H1 (cell line): Measurements from ENCODE around the gene NUDT3. TPM values are rescaled to one million over a fixed set of nuclear protein-coding genes. Genes with fewer than 3 reads are reported as not detected.

Source experiments
- CTCF ChIA-PET: fragments of 300-600 bp; sonication (Branson Sonifier 250); formaldehyde crosslinking; loops from one replicate; lab custom pipeline; 2021; ENCODE audit not compliant: partially characterized antibody; lab: Charles Lee
- POLR2A ChIA-PET: fragments of 300-600 bp; sonication (Branson Sonifier 250); formaldehyde crosslinking; loops from one replicate; lab custom pipeline; 2021; ENCODE audit warnings: inconsistent platforms; ENCODE audit not compliant: partially characterized antibody; lab: Charles Lee
- DNase-seq, 2 experiments: peaks; one replicate each; pipeline versions ENCODE4 v3.0.0 to v3.0.0-alpha.2; 2010 to 2022; ENCODE audit warnings: low spot score in 2 of 2, low read depth in 1 of 2, mixed read lengths in 1 of 2
- FAIRE-seq: peaks from 2 replicates; lab custom pipeline; 2011; peaks lifted over from hg19 to GRCh38; lab: Jason Lieb, UNC
- H2AFZ ChIP-seq: 2 replicates; pipeline ENCODE4 v1.8.1; 2012; ENCODE audit warnings: low read length, inconsistent platforms
- H2AK5ac ChIP-seq: 2 replicates; pipeline ENCODE4 v1.6.1; 2013; ENCODE audit warnings: low read depth, low read length
- H2BK120ac ChIP-seq: replicated peaks from 2 replicates; pipeline ENCODE3; 2013; ENCODE audit warnings: low read depth, low read length, inconsistent platforms
- H2BK12ac ChIP-seq: 2 replicates; pipeline ENCODE4 v1.6.1; 2013; ENCODE audit warnings: low read depth, low read length
- H2BK15ac ChIP-seq: 2 replicates; pipeline ENCODE4 v1.6.1; 2013; ENCODE audit warnings: low read length
- H2BK20ac ChIP-seq: 2 replicates; pipeline ENCODE4 v1.6.1; 2013; ENCODE audit warnings: low read length
- H2BK5ac ChIP-seq: 2 replicates; pipeline ENCODE4 v1.6.1; 2013; ENCODE audit warnings: low read depth, low read length
- H3K14ac ChIP-seq: 2 replicates; pipeline ENCODE4 v1.6.1; 2013; ENCODE audit warnings: inconsistent platforms; ENCODE audit not compliant: insufficient read length
- H3K18ac ChIP-seq: 2 replicates; pipeline ENCODE4 v1.6.1; 2013; ENCODE audit warnings: low read length; ENCODE audit errors: extremely low read depth
- H3K23ac ChIP-seq: 2 replicates; pipeline ENCODE4 v1.6.1; 2013; ENCODE audit warnings: inconsistent platforms; ENCODE audit not compliant: insufficient read length
- H3K23me2 ChIP-seq: 2 replicates; pipeline ENCODE4 v1.6.1; 2013; ENCODE audit warnings: low read depth, low read length
- H3K27ac ChIP-seq: 2 replicates; pipeline ENCODE4 v1.6.1; 2011; ENCODE audit warnings: low read depth, low read length, inconsistent platforms
- H3K27me3 ChIP-seq, 4 experiments: replicated peaks in 1 of 4; 1 replicate in 1 of 4; 2 replicates in 3 of 4; pipeline versions ENCODE4 v1.6.1 to v1.8.1; 2011 to 2013; ENCODE audit warnings: low read length in 3 of 4, mild to moderate bottlenecking in 3 of 4, inconsistent platforms in 2 of 4, mixed read lengths in 2 of 4, moderate library complexity in 1 of 4; ENCODE audit not compliant: control insufficient read depth in 3 of 4, insufficient read depth in 3 of 4; ENCODE audit errors: extremely low read depth in 1 of 4
- H3K36me3 ChIP-seq, 4 experiments: 2 replicates each; pipeline versions ENCODE4 v1.6.1 to v1.8.1; 2011 to 2013; ENCODE audit warnings: mild to moderate bottlenecking in 4 of 4, low read length in 3 of 4, moderate library complexity in 2 of 4, control low read depth in 1 of 4, inconsistent platforms in 1 of 4; ENCODE audit not compliant: insufficient read depth in 4 of 4, control insufficient read depth in 2 of 4
- H3K4ac ChIP-seq: replicated peaks from 2 replicates; pipeline ENCODE3; 2013; ENCODE audit warnings: low read length, low read depth, mixed read lengths, inconsistent platforms; ENCODE audit not compliant: insufficient read length
- H3K4me1 ChIP-seq, 4 experiments: replicated peaks in 1 of 4; 1 replicate in 1 of 4; 2 replicates in 3 of 4; pipeline versions ENCODE4 v1.6.1 to v1.8.1; 2011 to 2013; ENCODE audit warnings: low read length in 3 of 4, inconsistent platforms in 2 of 4, mixed read lengths in 1 of 4; ENCODE audit not compliant: insufficient read depth in 4 of 4, control insufficient read depth in 3 of 4
- H3K4me2 ChIP-seq, 2 experiments: 2 replicates each; pipeline versions ENCODE4 v1.6.1 to v1.8.1; 2011 to 2013; ENCODE audit warnings: low read depth in 2 of 2, low read length in 2 of 2, control low read depth in 1 of 2, inconsistent platforms in 1 of 2, mild to moderate bottlenecking in 1 of 2; ENCODE audit not compliant: insufficient read depth in 1 of 2
- H3K4me3 ChIP-seq, 4 experiments: fragments of 200-600, 300-600 bp in 1 of 4; sonication (generic), shearing (Covaris generic), sonication (Bioruptor Twin) in 1 of 4; 2 replicates each; pipeline versions ENCODE4 v1.5.1 to v1.8.1; 2011 to 2016; ENCODE audit warnings: low read length in 4 of 4, low read depth in 3 of 4, control low read depth in 2 of 4, inconsistent platforms in 2 of 4, mild to moderate bottlenecking in 2 of 4, mixed read lengths in 1 of 4, moderate library complexity in 1 of 4; ENCODE audit not compliant: insufficient read depth in 2 of 4; ENCODE audit errors: extremely low read depth in 1 of 4
- H3K56ac ChIP-seq: replicated peaks from 2 replicates; pipeline ENCODE3; 2013; ENCODE audit warnings: low read depth, mild to moderate bottlenecking, mixed read lengths, low read length, inconsistent platforms; ENCODE audit not compliant: insufficient read length
- H3K79me1 ChIP-seq: 2 replicates; pipeline ENCODE4 v1.6.1; 2013; ENCODE audit warnings: low read depth, low read length, control low read depth
- H3K79me2 ChIP-seq, 2 experiments: 2 replicates each; pipeline versions ENCODE4 v1.6.1 to v1.8.1; 2012 to 2013; ENCODE audit warnings: low read length in 2 of 2, mild to moderate bottlenecking in 2 of 2, inconsistent platforms in 1 of 2; ENCODE audit not compliant: insufficient read depth in 2 of 2, control insufficient read depth in 1 of 2
- H3K9ac ChIP-seq, 4 experiments: replicated peaks in 1 of 4; 1 replicate in 1 of 4; 2 replicates in 3 of 4; pipeline versions ENCODE4 v1.6.1 to v1.8.1; 2011 to 2013; ENCODE audit warnings: low read depth in 3 of 4, low read length in 3 of 4, control low read depth in 2 of 4, mild to moderate bottlenecking in 2 of 4, moderate library complexity in 2 of 4, inconsistent platforms in 1 of 4; ENCODE audit errors: extremely low read depth in 1 of 4
- H3K9me3 ChIP-seq, 2 experiments: 2 replicates each; pipeline versions ENCODE4 v1.6.1 to v1.8.1; 2012 to 2013; ENCODE audit warnings: mild to moderate bottlenecking in 2 of 2, moderate library complexity in 2 of 2, control low read depth in 1 of 2, inconsistent platforms in 1 of 2, low read depth in 1 of 2, low read length in 1 of 2, mixed read lengths in 1 of 2; ENCODE audit not compliant: insufficient read depth in 2 of 2
- H4K20me1 ChIP-seq, 2 experiments: replicated peaks in 1 of 2; 2 replicates each; pipeline versions ENCODE3 to v1.8.1; 2011 to 2013; ENCODE audit warnings: inconsistent platforms in 2 of 2, low read length in 2 of 2, mild to moderate bottlenecking in 1 of 2; ENCODE audit not compliant: insufficient read depth in 2 of 2, control insufficient read depth in 1 of 2
- H4K5ac ChIP-seq: 2 replicates; pipeline ENCODE4 v1.6.1; 2013; ENCODE audit warnings: low read length, low read depth, mixed read lengths, inconsistent platforms; ENCODE audit not compliant: insufficient read length
- H4K8ac ChIP-seq: 2 replicates; pipeline ENCODE4 v1.8.0; 2013; ENCODE audit warnings: mild to moderate bottlenecking, moderate library complexity, low read length, inconsistent platforms; ENCODE audit not compliant: insufficient read depth; ENCODE audit errors: extremely low read depth
- H4K91ac ChIP-seq: replicated peaks from 2 replicates; pipeline ENCODE3; 2013; ENCODE audit warnings: low read length, mixed read lengths, inconsistent platforms; ENCODE audit not compliant: insufficient read length
- RAD21 ChIP-seq, 2 experiments: IDR thresholded peaks in 1 of 2; conservative IDR thresholded peaks in 1 of 2; 2 replicates each; pipeline ENCODE4 v1.6.1; 2011; ENCODE audit warnings: low read depth in 2 of 2, low read length in 2 of 2, improper control_type of control experiment in 1 of 2, inconsistent platforms in 1 of 2, mild to moderate bottlenecking in 1 of 2, moderate library complexity in 1 of 2
- SIN3A ChIP-seq, 2 experiments: IDR thresholded peaks in 1 of 2; conservative IDR thresholded peaks in 1 of 2; 2 replicates each; pipeline ENCODE4 v1.6.1; 2011 to 2012; ENCODE audit warnings: low read length in 2 of 2, improper control_type of control experiment in 1 of 2, low read depth in 1 of 2, mild to moderate bottlenecking in 1 of 2
- SIX5 ChIP-seq: IDR thresholded peaks from 2 replicates; pipeline ENCODE4 v1.6.1; 2011; ENCODE audit warnings: mild to moderate bottlenecking, low read depth, low read length
- WGBS, 2 experiments: shearing (Covaris generic) in 1 of 2; methylation state at CpG; one replicate each; pipeline versions ENCODE4 v1.1.6 to v1.1.7; 2013 to 2015; ENCODE audit warnings: low lambda C conversion rate in 2 of 2, mixed read lengths in 2 of 2, inconsistent platforms in 1 of 2, low coverage in 1 of 2, missing lambda C conversion rate in 1 of 2; ENCODE audit not compliant: insufficient replicate concordance in 2 of 2, insufficient coverage in 1 of 2, insufficient read length in 1 of 2; ENCODE audit errors: extremely low coverage in 1 of 2, missing lambda C conversion rate in 1 of 2; 5-methylcytosine and 5-hydroxymethylcytosine counted together
- polyA plus RNA-seq, 7 experiments: library from polyadenylated mRNA; depleted of rRNA in 3 of 7; stranded (reverse) in 5 of 7; unstranded in 2 of 7; fragments of >200 nt in 5 of 7; fragments of 200-250 nt in 2 of 7; gene quantifications; 1 replicate in 5 of 7; 2 replicates in 1 of 7; 4 replicates in 1 of 7; pipeline versions ENCODE4 v1.2.1 to v1.2.3, GENCODE V29; 2011 to 2013; ENCODE audit warnings: missing spikeins in 2 of 7, mixed read lengths in 2 of 7
- total RNA-seq: library from RNA; stranded (reverse); fragmentation: NEBNext Ultra II Directional; extraction: Animal tissue kit (Norgen Biotek cat#: 25700); gene quantifications from 2 replicates; pipeline ENCODE4 v1.2.1, GENCODE V29; 2021

Gene NUDT3
- total and polyA plus RNA-seq, 2 of the 8 experiments (the other 6 are each of a cell fraction or from before 2014, with no cell fraction given) = 14.1 to 36.9 TPM

GRCh38 chr6:34308483-34308882 is 84.0 kb downstream of the NUDT3 start:
- Histone ChIP-seq H3K79me2 (peaks cover 0 to 21% of the 10 kb centered on the region in 2 experiments; a peak in 2 of 4 replicates), H4K91ac (no peak overlapping the region), H3K4me3 (no peak overlapping the region), H4K8ac (no peak overlapping the region), H3K4ac (no peak overlapping the region), H2AK5ac (no peak overlapping the region), H2BK20ac (no peak overlapping the region), H3K4me1 (no peaks in the 10 kb centered on the region), H4K20me1 (peaks cover 0 to 2% of the 10 kb centered on the region in 2 experiments), H3K9ac (no peak overlapping the region), H2BK120ac (no peak overlapping the region), H2BK15ac (no peak overlapping the region), H3K27me3 (no peaks in the 10 kb centered on the region), H3K23ac (no peak overlapping the region), H2AFZ (no peak overlapping the region), H3K79me1 (peaks cover 2% of the 10 kb centered on the region; the same call in 1 of the 2 replicates), H4K5ac (no peak overlapping the region), H3K36me3 (no peaks in the 10 kb centered on the region), H2BK12ac (no peak overlapping the region), H3K18ac (no peak overlapping the region), H3K4me2 (no peak overlapping the region), H3K14ac (no peak overlapping the region), H3K56ac (no peak overlapping the region), H3K27ac (no peak overlapping the region), H2BK5ac (no peak overlapping the region), H3K23me2 (no peaks in the 10 kb centered on the region), H3K9me3 (no peaks in the 10 kb centered on the region)
- no peak for DNase-seq
- ChIA-PET CTCF (interaction anchor here (1.0 kb wide), 1 partner anchor 20 kb away, joined by 3 read pairs; no protein-coding TSS in a partner anchor), POLR2A (no interaction called here)
- TF ChIP-seq SIN3A (conservative IDR thresholded peaks at IDR 0.05 in 1 of 2, IDR thresholded peaks at IDR 0.05 in 1 of 2; ENCODE audit: low read depth in 1 of 2, low read length in 2 of 2) (no peak), RAD21 (IDR thresholded peaks at IDR 0.05 in 1 of 2, conservative IDR thresholded peaks at IDR 0.05 in 1 of 2; ENCODE audit: low read depth in 2 of 2, low read length in 2 of 2) (no peak), SIX5 (no peak)
- 96% methylated on average over 2 of the region's 2 CpGs; no CpG with 5 or more reads in 1 of the 2 experiments for WGBS, 2 experiments
- FAIRE-seq = no peak
